GM23338 (cell line): ENCODE data around the gene ANTKMT. TPM values are rescaled to one million over a fixed set of nuclear protein-coding genes. Genes with fewer than 3 reads are reported as not detected.

Experiments
- ATAC-seq: fragments of 200-7000 bp; cut with Tn5 transposase; 3 replicates; pipeline ENCODE4 v1.9.1; 2020
- DNase-seq: peaks from one replicate; pipeline ENCODE4 v3.0.0-alpha.2; 2015; ENCODE audit warnings: low spot score
- H2AFZ ChIP-seq: fragments of 200-600 bp; sonication (generic); 2 replicates; pipeline ENCODE4 v1.8.0; 2016; ENCODE audit warnings: antibody characterized with exemption, mild to moderate bottlenecking, moderate library complexity
- H3F3A ChIP-seq: fragments of 200-600 bp; sonication (generic); replicated peaks from 2 replicates; pipeline ENCODE4 v1.8.0; 2017; ENCODE audit warnings: antibody characterized with exemption, mixed run types, low read depth
- H3K27ac ChIP-seq: fragments of 200-600 bp; sonication (generic); 2 replicates; pipeline ENCODE4 v1.6.1; 2016; ENCODE audit warnings: low read depth
- H3K27me3 ChIP-seq: fragments of 200-600 bp; sonication (generic); 2 replicates; pipeline ENCODE4 v1.8.0; 2016; ENCODE audit warnings: mild to moderate bottlenecking, mixed run types, moderate library complexity; ENCODE audit not compliant: insufficient read depth
- H3K36me3 ChIP-seq: fragments of 200-600 bp; sonication (generic); 2 replicates; pipeline ENCODE4 v1.8.0; 2016; ENCODE audit warnings: mild to moderate bottlenecking; ENCODE audit not compliant: insufficient read depth
- H3K4me1 ChIP-seq: fragments of 200-600 bp; sonication (generic); 2 replicates; pipeline ENCODE4 v1.8.0; 2016; ENCODE audit warnings: mild to moderate bottlenecking, moderate library complexity; ENCODE audit not compliant: insufficient read depth
- H3K4me2 ChIP-seq: fragments of 200-600 bp; sonication (generic); 2 replicates; pipeline ENCODE4 v1.7.1; 2017; ENCODE audit warnings: mixed run types
- H3K4me3 ChIP-seq: fragments of 200-600 bp; sonication (generic); 2 replicates; pipeline ENCODE4 v1.6.1; 2016; ENCODE audit warnings: mixed run types
- H3K79me2 ChIP-seq: fragments of 200-600 bp; sonication (generic); replicated peaks from 2 replicates; pipeline ENCODE4 v1.8.0; 2017; ENCODE audit warnings: mild to moderate bottlenecking; ENCODE audit not compliant: insufficient read depth
- H3K9me2 ChIP-seq: fragments of 200-600 bp; sonication (generic); 2 replicates; pipeline ENCODE4 v1.8.0; 2017; ENCODE audit not compliant: insufficient read depth
- H4K20me1 ChIP-seq: fragments of 200-600 bp; sonication (generic); replicated peaks from 2 replicates; pipeline ENCODE4 v1.8.0; 2017; ENCODE audit warnings: mild to moderate bottlenecking; ENCODE audit not compliant: insufficient read depth
- H3K27ac Mint-ChIP-seq: 2 replicates; pipeline ENCODE4 v1.8.0; 2020; ENCODE audit warnings: inconsistent platforms, mild to moderate bottlenecking, moderate library complexity, mixed read lengths
- H3K27me3 Mint-ChIP-seq: 3 replicates; pipeline ENCODE4 v1.8.0; 2022; ENCODE audit warnings: low read depth, mild to moderate bottlenecking, moderate library complexity, mixed read lengths, inconsistent platforms; ENCODE audit not compliant: insufficient read depth, poor library complexity
- H3K36me3 Mint-ChIP-seq: 3 replicates; pipeline ENCODE4 v1.8.0; 2021; ENCODE audit warnings: low read depth, mild to moderate bottlenecking, inconsistent platforms, moderate library complexity, mixed read lengths
- H3K4me1 Mint-ChIP-seq: 3 replicates; pipeline ENCODE4 v1.8.0; 2020; ENCODE audit warnings: mild to moderate bottlenecking, inconsistent platforms, mixed read lengths
- H3K4me3 Mint-ChIP-seq: 3 replicates; pipeline ENCODE4 v1.8.0; 2021; ENCODE audit warnings: moderate library complexity, mild to moderate bottlenecking, inconsistent platforms, mixed read lengths
- H3K9me3 Mint-ChIP-seq: 3 replicates; pipeline ENCODE4 v1.8.0; 2020; ENCODE audit warnings: moderate library complexity, mild to moderate bottlenecking, inconsistent platforms, mixed read lengths
- JUNB ChIP-seq: IDR thresholded peaks from one replicate; pipeline ENCODE4 v1.6.1; 2016; ENCODE audit warnings: antibody characterized with exemption; ENCODE audit not compliant: unreplicated experiment
- NANOG ChIP-seq: IDR thresholded peaks from 2 replicates; pipeline ENCODE4 v1.6.1; 2016; ENCODE audit warnings: antibody characterized with exemption, borderline replicate concordance
- POLR2AphosphoS5 ChIP-seq: IDR thresholded peaks from 2 replicates; pipeline ENCODE4 v1.6.1; 2016; ENCODE audit warnings: antibody characterized with exemption, low read depth
- STAT1 ChIP-seq: IDR thresholded peaks from one replicate; pipeline ENCODE4 v1.6.1; 2016; ENCODE audit warnings: antibody characterized with exemption; ENCODE audit not compliant: unreplicated experiment
- microRNA counts: library from miRNA; unstranded; fragments of <30 nt; microRNA quantifications from one replicate; lab custom pipeline; 2017
- microRNA-seq: library from miRNA; unstranded; fragments of <30 nt; microRNA quantifications from one replicate; pipeline ENCODE4, GENCODE V29; 2017
- polyA plus RNA-seq: library from polyadenylated mRNA; unstranded; fragments of >200 nt; fragmentation: Nextera tagmentation; extraction: Ambion mirVana; gene quantifications from 2 replicates; pipeline ENCODE4 v1.2.1, GENCODE V29; 2016
- small RNA-seq: library from RNA; depleted of rRNA; stranded (forward); fragments of <200 nt; gene quantifications from one replicate; pipeline ENCODE3, GENCODE V24; 2014; ENCODE audit warnings: low replicate concordance
- total RNA-seq: library from RNA; depleted of rRNA; stranded (reverse); fragments of >200 nt; shearing (Covaris generic); gene quantifications from 2 replicates; pipeline ENCODE4 v1.2.3, GENCODE V29; 2014; rRNA removed
- TF ChIP-seq, protein P1 (sequence below): fragments of 250-450 bp; sonication (Bioruptor Pico); IDR thresholded peaks from 2 replicates; pipeline ENCODE4 v1.5.0; 2020; ENCODE audit warnings: mild to moderate bottlenecking, moderate library complexity

The ANTKMT gene
- total and polyA plus RNA-seq, 2 experiments from 2014 or later, result 23.8 to 37.2 TPM

GRCh38 chr16:769934-770333 lies 49.0 kb downstream of the ANTKMT start (continued):
- TF ChIP-seq, protein P1, sequence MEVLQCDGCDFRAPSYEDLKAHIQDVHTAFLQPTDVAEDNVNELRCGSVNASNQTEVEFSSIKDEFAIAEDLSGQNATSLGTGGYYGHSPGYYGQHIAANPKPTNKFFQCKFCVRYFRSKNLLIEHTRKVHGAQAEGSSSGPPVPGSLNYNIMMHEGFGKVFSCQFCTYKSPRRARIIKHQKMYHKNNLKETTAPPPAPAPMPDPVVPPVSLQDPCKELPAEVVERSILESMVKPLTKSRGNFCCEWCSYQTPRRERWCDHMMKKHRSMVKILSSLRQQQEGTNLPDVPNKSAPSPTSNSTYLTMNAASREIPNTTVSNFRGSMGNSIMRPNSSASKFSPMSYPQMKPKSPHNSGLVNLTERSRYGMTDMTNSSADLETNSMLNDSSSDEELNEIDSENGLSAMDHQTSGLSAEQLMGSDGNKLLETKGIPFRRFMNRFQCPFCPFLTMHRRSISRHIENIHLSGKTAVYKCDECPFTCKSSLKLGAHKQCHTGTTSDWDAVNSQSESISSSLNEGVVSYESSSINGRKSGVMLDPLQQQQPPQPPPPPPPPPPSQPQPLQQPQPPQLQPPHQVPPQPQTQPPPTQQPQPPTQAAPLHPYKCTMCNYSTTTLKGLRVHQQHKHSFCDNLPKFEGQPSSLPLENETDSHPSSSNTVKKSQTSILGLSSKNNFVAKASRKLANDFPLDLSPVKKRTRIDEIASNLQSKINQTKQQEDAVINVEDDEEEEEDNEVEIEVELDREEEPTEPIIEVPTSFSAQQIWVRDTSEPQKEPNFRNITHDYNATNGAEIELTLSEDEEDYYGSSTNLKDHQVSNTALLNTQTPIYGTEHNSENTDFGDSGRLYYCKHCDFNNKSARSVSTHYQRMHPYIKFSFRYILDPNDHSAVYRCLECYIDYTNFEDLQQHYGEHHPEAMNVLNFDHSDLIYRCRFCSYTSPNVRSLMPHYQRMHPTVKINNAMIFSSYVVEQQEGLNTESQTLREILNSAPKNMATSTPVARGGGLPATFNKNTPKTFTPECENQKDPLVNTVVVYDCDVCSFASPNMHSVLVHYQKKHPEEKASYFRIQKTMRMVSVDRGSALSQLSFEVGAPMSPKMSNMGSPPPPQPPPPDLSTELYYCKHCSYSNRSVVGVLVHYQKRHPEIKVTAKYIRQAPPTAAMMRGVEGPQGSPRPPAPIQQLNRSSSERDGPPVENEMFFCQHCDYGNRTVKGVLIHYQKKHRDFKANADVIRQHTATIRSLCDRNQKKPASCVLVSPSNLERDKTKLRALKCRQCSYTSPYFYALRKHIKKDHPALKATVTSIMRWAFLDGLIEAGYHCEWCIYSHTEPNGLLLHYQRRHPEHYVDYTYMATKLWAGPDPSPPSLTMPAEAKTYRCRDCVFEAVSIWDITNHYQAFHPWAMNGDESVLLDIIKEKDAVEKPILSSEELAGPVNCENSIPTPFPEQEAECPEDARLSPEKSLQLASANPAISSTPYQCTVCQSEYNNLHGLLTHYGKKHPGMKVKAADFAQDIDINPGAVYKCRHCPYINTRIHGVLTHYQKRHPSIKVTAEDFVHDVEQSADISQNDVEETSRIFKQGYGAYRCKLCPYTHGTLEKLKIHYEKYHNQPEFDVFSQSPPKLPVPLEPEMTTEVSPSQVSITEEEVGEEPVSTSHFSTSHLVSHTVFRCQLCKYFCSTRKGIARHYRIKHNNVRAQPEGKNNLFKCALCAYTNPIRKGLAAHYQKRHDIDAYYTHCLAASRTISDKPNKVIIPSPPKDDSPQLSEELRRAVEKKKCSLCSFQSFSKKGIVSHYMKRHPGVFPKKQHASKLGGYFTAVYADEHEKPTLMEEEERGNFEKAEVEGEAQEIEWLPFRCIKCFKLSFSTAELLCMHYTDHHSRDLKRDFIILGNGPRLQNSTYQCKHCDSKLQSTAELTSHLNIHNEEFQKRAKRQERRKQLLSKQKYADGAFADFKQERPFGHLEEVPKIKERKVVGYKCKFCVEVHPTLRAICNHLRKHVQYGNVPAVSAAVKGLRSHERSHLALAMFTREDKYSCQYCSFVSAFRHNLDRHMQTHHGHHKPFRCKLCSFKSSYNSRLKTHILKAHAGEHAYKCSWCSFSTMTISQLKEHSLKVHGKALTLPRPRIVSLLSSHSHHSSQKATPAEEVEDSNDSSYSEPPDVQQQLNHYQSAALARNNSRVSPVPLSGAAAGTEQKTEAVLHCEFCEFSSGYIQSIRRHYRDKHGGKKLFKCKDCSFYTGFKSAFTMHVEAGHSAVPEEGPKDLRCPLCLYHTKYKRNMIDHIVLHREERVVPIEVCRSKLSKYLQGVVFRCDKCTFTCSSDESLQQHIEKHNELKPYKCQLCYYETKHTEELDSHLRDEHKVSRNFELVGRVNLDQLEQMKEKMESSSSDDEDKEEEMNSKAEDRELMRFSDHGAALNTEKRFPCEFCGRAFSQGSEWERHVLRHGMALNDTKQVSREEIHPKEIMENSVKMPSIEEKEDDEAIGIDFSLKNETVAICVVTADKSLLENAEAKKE (CRISPR knock-in tag), result no peak
- no peak for TF ChIP-seq JUNB

GRCh38 chr16:770411-770810 lies 49.5 kb downstream of the ANTKMT start:
- ATAC-seq, result no peak
- no peaks in the 10 kb centered on the region for H3K27me3 ChIP-seq
- Mint-ChIP-seq H3K4me1 (no peaks in the 10 kb centered on the region), H3K27me3 (peaks cover 12% of the 10 kb centered on the region), H3K4me3 (no peak overlapping the region), H3K36me3 (no peaks in the 10 kb centered on the region), H3K9me3 (no peaks in the 10 kb centered on the region), H3K27ac (no peak overlapping the region)
- H3K9me2 ChIP-seq, result no peaks in the 10 kb centered on the region
- TF ChIP-seq POLR2AphosphoS5 (no peak), STAT1 (no peak), NANOG (no peak)
- no peak overlapping the region for H3K27ac ChIP-seq
- no peaks in the 10 kb centered on the region for H4K20me1 ChIP-seq
- DNase-seq, result no peak
- H3K4me3 ChIP-seq, result no peak overlapping the region
- no peak overlapping the region for H2AFZ ChIP-seq
- 0 out of 2 replicates have a peak, but pooled peaks cover 3% of the 10 kb centered on the region for H3F3A ChIP-seq
- no peaks in the 10 kb centered on the region for H3K36me3 ChIP-seq
- H3K79me2 ChIP-seq, result no peaks in the 10 kb centered on the region
- no peaks in the 10 kb centered on the region for H3K4me1 ChIP-seq
- H3K4me2 ChIP-seq, result no peak overlapping the region

MicroRNA genes within 50 kb of the gene (microRNA counts, 767-probe panel; counts per million panel counts)
- microRNA hsa-miR-662 (lab: Ali Mortazavi, UCI), result not detected

Small RNAs within 50 kb of the gene (microRNA-seq; reads per million reads assigned to microRNA genes)
- not detected for gene MIR662

Small RNAs within 50 kb of the gene (small RNA-seq; reads per million reads assigned to genes)
- gene MIR662, result not detected

Other genes with a start within 250 kb of the ANTKMT start
- 142 and 164 TPM in 2 replicates for gene CAPN15, start 193.4 kb upstream of the ANTKMT start, total RNA-seq
- 27.3 and 30.7 TPM in 2 replicates for gene CAPN15, start 193.4 kb upstream of the ANTKMT start, polyA plus RNA-seq
- 1.1 and 1.4 TPM in 2 replicates for gene PRR35, start 160.8 kb upstream of the ANTKMT start, total RNA-seq
- gene PRR35, start 160.8 kb upstream of the ANTKMT start, polyA plus RNA-seq, result 0.32 and 0.63 TPM in 2 replicates
- 0.80 TPM in 1 of 2 replicates, not detected in the other for gene NHLRC4, start 154.1 kb upstream of the ANTKMT start, total RNA-seq
- gene NHLRC4, start 154.1 kb upstream of the ANTKMT start, polyA plus RNA-seq, result 0.14 and 0.47 TPM in 2 replicates
- gene PIGQ, start 151.2 kb upstream of the ANTKMT start, total RNA-seq, result 49.9 and 62.3 TPM in 2 replicates
- gene PIGQ, start 151.2 kb upstream of the ANTKMT start, polyA plus RNA-seq, result 28.0 and 30.2 TPM in 2 replicates
- gene RAB40C, start 131.1 kb upstream of the ANTKMT start, total RNA-seq, result 24.2 and 24.6 TPM in 2 replicates
- gene RAB40C, start 131.1 kb upstream of the ANTKMT start, polyA plus RNA-seq, result 11.2 and 12.0 TPM in 2 replicates
- 6.8 and 11.2 TPM in 2 replicates for gene WFIKKN1, start 90.2 kb upstream of the ANTKMT start, total RNA-seq
- gene WFIKKN1, start 90.2 kb upstream of the ANTKMT start, polyA plus RNA-seq, result 3.5 and 4.0 TPM in 2 replicates
- gene METTL26, start 84.8 kb upstream of the ANTKMT start, total RNA-seq, result 131 and 153 TPM in 2 replicates
- 223 and 225 TPM in 2 replicates for gene METTL26, start 84.8 kb upstream of the ANTKMT start, polyA plus RNA-seq
- 53.2 and 64.3 TPM in 2 replicates for gene MCRIP2, start 79.3 kb upstream of the ANTKMT start, total RNA-seq
- gene MCRIP2, start 79.3 kb upstream of the ANTKMT start, polyA plus RNA-seq, result 67.7 and 80.2 TPM in 2 replicates
- 42.2 and 44.4 TPM in 2 replicates for gene WDR90, start 71.8 kb upstream of the ANTKMT start, total RNA-seq
- gene WDR90, start 71.8 kb upstream of the ANTKMT start, polyA plus RNA-seq, result 25.9 and 26.3 TPM in 2 replicates
- gene RHOT2, start 53.0 kb upstream of the ANTKMT start, total RNA-seq, result 93.8 and 129 TPM in 2 replicates
- gene RHOT2, start 53.0 kb upstream of the ANTKMT start, polyA plus RNA-seq, result 159 and 163 TPM in 2 replicates
- 10.1 and 11.5 TPM in 2 replicates for gene RHBDL1, start 45.5 kb upstream of the ANTKMT start, total RNA-seq
- 8.4 and 9.2 TPM in 2 replicates for gene RHBDL1, start 45.5 kb upstream of the ANTKMT start, polyA plus RNA-seq
- gene STUB1, start 40.7 kb upstream of the ANTKMT start, total RNA-seq, result 108 and 123 TPM in 2 replicates
- gene STUB1, start 40.7 kb upstream of the ANTKMT start, polyA plus RNA-seq, result 91.7 and 107 TPM in 2 replicates
- gene JMJD8, start 36.8 kb upstream of the ANTKMT start, total RNA-seq, result 79.3 and 82.5 TPM in 2 replicates
- gene JMJD8, start 36.8 kb upstream of the ANTKMT start, polyA plus RNA-seq, result 43.1 and 48.5 TPM in 2 replicates
- 11.5 and 15.8 TPM in 2 replicates for gene WDR24, start 30.7 kb upstream of the ANTKMT start, total RNA-seq
- gene WDR24, start 30.7 kb upstream of the ANTKMT start, polyA plus RNA-seq, result 7.2 and 8.0 TPM in 2 replicates
- gene FBXL16, start 15.3 kb upstream of the ANTKMT start, total RNA-seq, result 10.6 and 12.6 TPM in 2 replicates
- 7.9 and 8.9 TPM in 2 replicates for gene FBXL16, start 15.3 kb upstream of the ANTKMT start, polyA plus RNA-seq
- 33.0 and 36.9 TPM in 2 replicates for gene METRN, start 6.0 kb upstream of the ANTKMT start, total RNA-seq
- gene METRN, start 6.0 kb upstream of the ANTKMT start, polyA plus RNA-seq, result 18.7 and 28.9 TPM in 2 replicates
- 3.5 and 12.6 TPM in 2 replicates for gene CCDC78, start 5.3 kb downstream of the ANTKMT start, total RNA-seq
- gene CCDC78, start 5.3 kb downstream of the ANTKMT start, polyA plus RNA-seq, result 8.7 and 10.5 TPM in 2 replicates
- gene HAGHL, start 6.0 kb downstream of the ANTKMT start, total RNA-seq, result 19.1 and 21.6 TPM in 2 replicates
- gene HAGHL, start 6.0 kb downstream of the ANTKMT start, polyA plus RNA-seq, result 35.3 and 45.2 TPM in 2 replicates
- gene CIAO3, start 19.9 kb downstream of the ANTKMT start, total RNA-seq, result 19.2 and 42.3 TPM in 2 replicates
- gene CIAO3, start 19.9 kb downstream of the ANTKMT start, polyA plus RNA-seq, result 13.0 and 15.4 TPM in 2 replicates
- 0.10 TPM in 1 of 2 replicates, not detected in the other for gene MSLN, start 39.6 kb downstream of the ANTKMT start, total RNA-seq
- gene MSLN, start 39.6 kb downstream of the ANTKMT start, polyA plus RNA-seq, result not detected in 2 replicates
- 41.9 and 79.5 TPM in 2 replicates for gene RPUSD1, start 67.2 kb downstream of the ANTKMT start, total RNA-seq
- gene RPUSD1, start 67.2 kb downstream of the ANTKMT start, polyA plus RNA-seq, result 19.1 and 20.7 TPM in 2 replicates
- 108 and 129 TPM in 2 replicates for gene CHTF18, start 67.5 kb downstream of the ANTKMT start, total RNA-seq
- 61.3 and 69.2 TPM in 2 replicates for gene CHTF18, start 67.5 kb downstream of the ANTKMT start, polyA plus RNA-seq
- gene GNG13, start 79.6 kb downstream of the ANTKMT start, total RNA-seq, result not detected in 2 replicates
- gene GNG13, start 79.6 kb downstream of the ANTKMT start, polyA plus RNA-seq, result 0.29 and 0.30 TPM in 2 replicates
- gene LMF1, start 249.8 kb downstream of the ANTKMT start, total RNA-seq, result 2.9 and 10.1 TPM in 2 replicates
- gene LMF1, start 249.8 kb downstream of the ANTKMT start, polyA plus RNA-seq, result 3.6 and 4.2 TPM in 2 replicates